SHP77 (cell line): ENCODE data around the gene C2orf49.
A peak's percentile ranks its signal among the peaks of the same experiment; 100 is the strongest.

ENCODE experiments used
- DNase-seq, 2 experiments: peaks; one replicate each; lab custom pipeline; 2025; lab: John Stamatoyannopoulos, UW

The C2orf49 gene

DNA sequence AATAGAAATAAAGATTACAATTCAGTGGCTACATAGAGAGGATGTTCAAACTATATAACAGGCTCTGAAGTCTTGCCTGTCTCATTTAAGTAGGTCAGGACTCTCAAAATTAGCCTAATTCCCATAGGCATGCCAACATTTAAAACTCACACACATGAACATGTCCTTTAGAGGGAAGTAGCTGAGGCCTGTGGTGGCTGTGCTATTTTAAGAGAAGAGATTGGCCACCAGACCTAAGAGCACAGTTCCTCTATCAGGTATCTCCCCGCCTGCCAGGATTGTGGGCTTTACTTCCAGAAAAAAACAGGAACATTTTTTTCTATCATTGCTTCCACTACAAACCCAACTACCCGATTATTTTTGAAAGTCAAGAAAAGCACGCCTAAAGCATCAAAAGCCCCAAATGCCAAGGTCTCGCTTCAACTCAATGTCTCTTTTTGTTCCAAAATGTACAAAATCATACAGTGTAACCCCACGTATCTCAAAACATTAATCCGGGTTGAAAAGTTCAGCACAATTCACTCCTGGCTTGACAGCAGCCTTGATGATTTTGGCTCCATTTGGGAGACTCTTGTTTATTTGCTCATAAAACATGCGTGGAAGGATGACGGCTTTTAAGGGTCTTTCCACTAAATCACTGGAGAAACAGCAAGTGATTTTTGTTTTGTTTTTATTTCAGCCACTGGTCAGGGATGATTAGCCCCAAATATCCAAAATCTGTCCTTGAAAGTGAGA is 46.3 kb downstream of the C2orf49 start:
- DNase-seq: no peak

- DNase-seq: no peak
Measured at GRCh38 chr2:105384216-105384615, 46.9 kb downstream of the C2orf49 start.

DNA sequence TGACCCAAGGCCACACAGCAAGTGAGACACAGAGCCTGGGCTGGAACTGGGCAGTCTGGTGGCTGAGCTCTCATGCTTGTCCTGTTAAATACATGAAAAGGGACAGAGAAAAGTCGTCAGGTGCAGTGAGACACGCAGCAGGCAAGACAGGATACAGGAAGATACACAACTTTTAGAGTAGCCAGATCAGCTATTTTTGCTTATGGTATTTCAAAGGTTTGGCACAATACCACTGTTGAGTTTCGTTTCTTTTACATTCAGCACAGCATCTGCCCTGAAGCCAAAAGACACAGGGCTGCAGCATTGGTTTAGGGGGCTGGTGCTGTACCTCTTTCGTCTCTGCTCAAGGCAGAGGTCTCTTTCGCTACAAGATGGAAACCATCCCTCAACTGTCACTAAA is 47.5 kb downstream of the C2orf49 start:
- DNase-seq: no peak

DNA sequence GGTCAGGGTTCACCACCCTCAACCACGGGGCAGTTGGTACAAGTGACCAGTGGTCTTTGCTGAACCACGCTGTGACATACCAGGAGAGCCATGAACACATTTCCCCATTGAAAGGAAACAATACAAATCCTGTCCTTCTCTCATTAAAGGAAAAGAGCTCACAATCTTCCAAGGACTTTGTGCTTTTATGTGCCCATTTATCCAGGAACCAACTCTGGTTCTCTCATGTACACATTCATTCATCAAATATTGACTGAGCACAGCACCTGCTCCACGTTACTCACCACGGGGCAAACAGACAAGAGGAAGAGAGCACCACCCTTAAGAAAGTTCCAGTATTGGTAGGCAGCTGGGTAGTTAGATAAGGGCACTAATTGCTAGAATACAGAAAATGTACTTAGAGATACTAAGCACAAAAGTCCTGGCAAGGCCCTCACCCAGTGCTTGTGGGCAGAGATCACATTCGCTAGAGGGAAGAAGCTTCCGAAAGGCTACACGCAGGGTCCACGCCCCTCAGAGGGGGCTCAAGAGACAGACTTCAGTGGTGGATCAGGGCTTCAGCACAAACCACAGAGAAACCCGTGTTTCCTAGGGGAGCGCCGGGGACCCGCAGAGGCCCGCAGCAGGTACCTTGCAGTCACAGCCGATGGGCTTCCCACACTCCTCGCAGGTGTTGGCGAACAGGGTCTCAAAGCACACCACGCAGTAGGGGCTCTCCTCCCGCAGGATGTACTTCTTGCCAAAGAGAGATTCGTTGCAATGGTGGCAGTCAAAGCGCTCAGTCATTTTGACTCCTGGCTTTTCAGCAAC is 48.6 kb downstream of the C2orf49 start:
- peak in 1 of 2 experiments; percentile 18 for DNase-seq

GRCh38 chr2:105387225-105387624 is 49.9 kb downstream of the C2orf49 start:
- no peak for DNase-seq

GRCh38 chr2:105388971-105389381 is 51.6 kb downstream of the C2orf49 start:
- no peak for DNase-seq

DNA sequence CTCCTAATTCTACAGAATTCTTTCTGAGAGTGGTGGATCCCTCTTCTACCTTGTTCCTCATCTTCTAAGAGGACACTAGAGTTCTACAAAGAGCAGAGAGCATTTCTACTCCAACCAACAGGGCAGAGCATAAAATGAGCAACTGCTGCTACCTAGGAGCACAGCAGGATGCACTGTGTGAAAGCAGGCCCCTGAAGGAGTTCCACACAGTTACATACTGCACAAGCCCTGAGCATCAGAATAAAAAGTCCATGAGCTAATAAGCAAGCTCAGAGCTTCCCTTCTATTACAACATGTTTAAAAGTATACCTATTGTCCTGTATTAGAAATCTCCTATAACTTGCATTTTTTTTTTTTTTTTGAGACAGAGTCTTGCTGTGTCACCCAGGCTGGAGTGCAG is 53.1 kb downstream of the C2orf49 start:
- no peak for DNase-seq

GRCh38 chr2:105391058-105391627 is 53.8 kb downstream of the C2orf49 start:
- DNase-seq: no peak

DNA sequence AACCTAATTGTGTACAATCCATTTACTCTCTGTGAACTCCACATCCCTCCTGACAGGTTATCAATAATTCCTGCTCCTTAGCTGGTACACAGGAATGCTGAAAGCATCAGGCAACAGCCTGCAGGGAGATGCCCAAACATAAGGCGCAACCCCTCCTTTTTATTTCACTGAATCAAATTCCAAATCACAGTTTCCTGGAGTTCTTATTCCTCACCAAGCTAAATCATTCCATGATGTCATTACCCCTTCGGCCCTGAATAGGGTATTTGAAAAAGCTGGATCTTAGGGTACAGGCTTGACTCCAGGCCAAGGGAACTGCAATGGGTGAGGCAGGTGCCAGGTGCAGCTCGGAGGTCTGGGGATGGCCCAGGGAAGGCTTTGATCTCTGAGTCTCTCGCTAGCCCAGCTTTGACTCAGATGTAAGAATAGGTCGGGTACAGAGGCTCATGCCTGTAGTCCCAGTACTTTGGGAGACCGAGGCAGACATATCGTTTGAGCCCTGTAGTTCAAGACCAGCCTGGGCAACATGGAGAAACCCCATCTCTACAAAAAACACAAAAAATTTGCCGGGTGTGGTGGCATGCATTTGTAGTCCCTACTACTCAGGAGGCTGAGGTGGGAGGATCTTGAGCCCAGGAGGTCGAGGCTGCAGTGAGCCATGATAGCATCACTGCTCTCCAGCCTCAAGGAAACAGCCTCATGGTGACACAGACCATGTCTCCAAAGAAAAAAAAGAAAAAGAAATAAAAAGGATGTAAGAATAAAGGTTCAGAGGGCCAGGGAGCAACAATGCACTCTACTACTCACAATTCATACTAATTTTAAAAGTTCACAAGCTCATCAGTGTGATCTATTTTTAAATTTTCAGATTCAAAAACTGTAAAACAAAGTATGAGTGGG is 54.7 kb downstream of the C2orf49 start:
- DNase-seq: no peak

- DNase-seq: no peak
Measured at GRCh38 chr2:105393373-105394055, 56.2 kb downstream of the C2orf49 start.

DNA sequence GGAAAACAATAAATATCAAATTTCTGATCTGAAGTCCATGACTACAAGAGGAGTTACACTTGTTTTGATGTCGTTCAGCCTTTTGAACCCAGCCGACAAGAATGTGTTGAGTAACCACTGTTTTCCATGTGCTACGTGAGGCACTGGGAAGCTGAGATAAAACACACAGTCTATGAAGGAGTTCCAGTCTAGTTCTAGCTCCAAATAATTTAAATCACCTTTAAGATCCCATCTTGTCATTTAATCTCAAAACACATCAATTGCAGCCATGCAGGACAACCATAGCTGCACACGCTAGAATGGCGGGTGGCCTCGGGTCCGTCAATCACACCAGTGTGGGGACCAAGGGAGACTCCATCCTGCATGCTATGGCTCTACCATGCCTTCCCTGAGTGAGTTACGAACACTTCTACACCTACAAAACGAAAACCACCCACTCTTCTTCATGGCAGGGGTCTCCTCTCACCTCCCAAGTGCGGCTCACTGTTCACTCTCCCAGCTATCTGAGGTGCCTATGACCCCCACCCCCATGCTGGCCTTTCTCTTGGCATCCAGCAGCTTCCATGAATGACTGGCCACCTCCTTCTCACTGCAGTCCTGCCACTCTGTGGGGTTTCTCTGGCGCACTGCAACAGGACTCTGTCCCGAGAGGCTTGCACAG is 57.7 kb downstream of the C2orf49 start:
- DNase-seq: no peak

DNA sequence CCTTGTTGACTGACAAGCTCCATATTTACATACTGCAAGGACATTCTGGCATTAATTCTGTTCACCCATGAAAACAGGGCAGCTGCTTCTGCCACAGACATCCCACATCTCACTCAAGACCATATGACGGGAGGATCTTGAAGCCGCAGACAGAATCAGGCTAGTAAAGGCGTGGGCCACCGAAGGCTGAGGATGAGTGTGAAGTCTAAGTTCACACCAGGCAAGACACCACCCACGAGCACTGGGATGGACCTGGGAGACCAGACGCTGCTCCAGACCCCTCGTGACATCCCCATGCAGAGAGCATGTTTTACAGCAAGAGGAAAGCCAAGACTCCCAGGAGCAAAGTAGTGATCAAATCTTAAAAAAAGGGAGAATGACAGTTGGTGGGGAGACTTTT is 58.4 kb downstream of the C2orf49 start:
- no peak for DNase-seq

GRCh38 chr2:105396254-105397024 is 59.1 kb downstream of the C2orf49 start:
- peak in 1 of 2 experiments; percentile 8 for DNase-seq

GRCh38 chr2:105397025-105397722 is 59.8 kb downstream of the C2orf49 start:
- peak; percentile 43 to 61 for DNase-seq

GRCh38 chr2:105397953-105398335 is 60.6 kb downstream of the C2orf49 start:
- peak in 1 of 2 experiments; percentile 3 for DNase-seq

DNA sequence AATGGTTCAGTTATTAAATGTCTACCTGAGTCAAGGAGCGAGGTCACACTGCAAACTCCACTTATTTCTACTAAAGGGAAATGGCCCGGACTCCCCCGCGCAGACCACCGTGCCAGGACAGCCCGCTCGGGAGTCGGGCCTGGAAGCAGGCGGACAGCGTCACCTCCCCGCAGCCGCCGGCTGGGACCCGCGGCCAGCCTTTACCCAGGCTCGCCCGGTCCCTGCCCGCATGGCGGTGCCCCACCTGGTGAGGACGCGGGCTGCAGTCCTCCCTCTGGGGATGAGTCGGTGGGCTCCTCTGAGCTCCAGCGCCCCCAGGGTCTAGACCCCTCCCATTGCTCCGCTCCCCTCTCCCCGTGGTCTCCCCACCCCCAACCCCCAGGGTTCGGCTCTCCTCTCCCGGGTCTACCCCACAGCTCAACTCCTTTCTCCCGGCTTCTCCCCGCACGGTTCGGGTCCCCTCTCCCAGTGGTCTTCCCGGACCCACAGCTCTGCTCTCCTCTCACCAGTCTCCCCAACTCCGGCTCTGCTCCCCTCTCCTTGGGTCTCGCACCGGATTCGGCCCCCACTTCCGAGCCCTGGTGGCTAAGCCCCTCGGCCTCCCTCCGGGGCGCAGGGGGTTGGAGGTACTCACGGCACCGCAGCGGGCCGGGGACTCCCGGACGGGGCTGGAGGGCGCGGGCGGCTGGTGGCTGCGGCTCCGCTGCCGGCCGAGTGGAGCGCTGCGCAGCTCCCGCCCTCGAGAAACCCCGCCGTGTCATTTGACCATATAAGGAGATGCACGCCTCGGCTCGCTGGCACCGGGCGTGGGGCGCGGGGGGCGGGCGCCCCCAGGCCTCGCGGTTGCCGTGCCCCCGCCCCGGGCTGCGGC is 61.2 kb downstream of the C2orf49 start, which contains the start of gene FHL2:
Gene FHL2, minus strand, starts transcription at position 716 of the 871 bp plus-strand sequence. CDS start 12,535 bp downstream, outside the sequence.
- peak; percentile 65 to 85 for DNase-seq
